Keratinocyte (primary cell): Measurements from ENCODE around the gene NCOA4. TPM values are rescaled to one million over a fixed set of nuclear protein-coding genes. Genes with fewer than 3 reads are reported as not detected.
"Not testable (repeated sequence)": the region's sequence is repeated elsewhere in the genome, so short reads cannot be mapped to it uniquely, and the experiment has no call there.

Source experiments
- DNase-seq: peaks from one replicate; pipeline ENCODE4 v3.0.0-alpha.2; 2011; ENCODE audit warnings: low read depth, missing footprints, low spot score
- FAIRE-seq: peaks from 2 replicates; lab custom pipeline; 2011; peaks lifted over from hg19 to GRCh38; lab: Jason Lieb, UNC
- H2AFZ ChIP-seq: 2 replicates; pipeline ENCODE4 v1.6.0; 2012; ENCODE audit warnings: low read length, control low read depth, inconsistent platforms; ENCODE audit not compliant: control insufficient read depth
- H3K27ac ChIP-seq: 2 replicates; pipeline ENCODE4 v1.5.1; 2011; ENCODE audit warnings: low read length; ENCODE audit not compliant: control insufficient read depth, insufficient read depth
- H3K27me3 ChIP-seq: 3 replicates; pipeline ENCODE4 v1.6.0; 2011; ENCODE audit warnings: low read length; ENCODE audit not compliant: control insufficient read depth, insufficient read depth; ENCODE audit errors: extremely low read depth
- H3K36me3 ChIP-seq, 2 experiments: 2 replicates in 1 of 2; 3 replicates in 1 of 2; pipeline ENCODE4 v1.5.1; 2011; ENCODE audit warnings: low read length in 2 of 2, mild to moderate bottlenecking in 1 of 2; ENCODE audit not compliant: control insufficient read depth in 2 of 2, insufficient read depth in 2 of 2; ENCODE audit errors: extremely low read depth in 1 of 2
- H3K4me1 ChIP-seq: 3 replicates; pipeline ENCODE4 v1.5.1; 2011; ENCODE audit warnings: low read length; ENCODE audit not compliant: control insufficient read depth, insufficient read depth; ENCODE audit errors: extremely low read depth
- H3K4me2 ChIP-seq: 3 replicates; pipeline ENCODE4 v1.6.0; 2011; ENCODE audit warnings: low read depth, low read length; ENCODE audit not compliant: control insufficient read depth, insufficient read depth; ENCODE audit errors: extremely low read depth
- H3K4me3 ChIP-seq, 3 experiments: fragments of 200-600 bp in 1 of 3; sonication (generic) in 1 of 3; 2 replicates in 2 of 3; 3 replicates in 1 of 3; pipeline ENCODE4 v1.5.1; 2011 to 2016; ENCODE audit warnings: low read length in 3 of 3, mild to moderate bottlenecking in 3 of 3, control low read depth in 2 of 3, inconsistent platforms in 1 of 3, low read depth in 1 of 3, mixed read lengths in 1 of 3, mixed run types in 1 of 3, moderate library complexity in 1 of 3; ENCODE audit not compliant: control insufficient read depth in 2 of 3, insufficient read depth in 2 of 3; ENCODE audit errors: extremely low read depth in 1 of 3
- H3K79me2 ChIP-seq: 2 replicates; pipeline ENCODE4 v1.6.0; 2012; ENCODE audit warnings: low read length; ENCODE audit not compliant: control insufficient read depth, insufficient read depth
- H3K9ac ChIP-seq: 3 replicates; pipeline ENCODE4 v1.6.0; 2011; ENCODE audit warnings: low read length; ENCODE audit not compliant: control insufficient read depth, insufficient read depth; ENCODE audit errors: extremely low read depth
- H3K9me1 ChIP-seq: 3 replicates; pipeline ENCODE4 v1.6.0; 2011; ENCODE audit warnings: low read length; ENCODE audit not compliant: control insufficient read depth, insufficient read depth; ENCODE audit errors: extremely low read depth
- H3K9me3 ChIP-seq: 2 replicates; pipeline ENCODE4 v1.5.1; 2012; ENCODE audit warnings: low read depth, low read length; ENCODE audit not compliant: control insufficient read depth
- H4K20me1 ChIP-seq: 3 replicates; pipeline ENCODE4 v1.6.0; 2011; ENCODE audit warnings: low read length; ENCODE audit not compliant: control insufficient read depth, insufficient read depth; ENCODE audit errors: extremely low read depth
- CTCF ChIP-seq, 3 experiments: IDR thresholded peaks in 1 of 3; conservative IDR thresholded peaks in 1 of 3; optimal IDR thresholded peaks in 1 of 3; 2 replicates in 2 of 3; 3 replicates in 1 of 3; pipeline versions ENCODE3 to v1.5.1; 2011; ENCODE audit warnings: low read length in 3 of 3, mild to moderate bottlenecking in 3 of 3, moderate library complexity in 2 of 3, control low read depth in 1 of 3, inconsistent platforms in 1 of 3; ENCODE audit not compliant: insufficient read depth in 2 of 3; ENCODE audit errors: extremely low read depth in 1 of 3
- EZH2 ChIP-seq: IDR thresholded peaks from one replicate; pipeline ENCODE4 v1.6.1; 2012; ENCODE audit warnings: inconsistent platforms, mild to moderate bottlenecking, low read length, moderate library complexity
- dilution Hi-C: fragments of 300-500 bp; cut with MboI; formaldehyde crosslinking; loops from one replicate; pipeline ENCODE4 v1.7.0; 2020; ENCODE audit warnings: low sequenced_read_pairs; ENCODE audit not compliant: extremely low pct_ligation_motif_present
- polyA plus RNA-seq, 5 experiments: library from polyadenylated mRNA; depleted of rRNA in 3 of 5; stranded (reverse) in 3 of 5; stranded (forward) in 1 of 5; unstranded in 1 of 5; fragments of >200 nt; gene quantifications; 1 replicate in 1 of 5; 2 replicates in 3 of 5; 3 replicates in 1 of 5; pipeline versions ENCODE4 v1.2.1 to v1.2.3, GENCODE V29; 2011 to 2012; ENCODE audit warnings: missing spikeins in 2 of 5, low read depth in 1 of 5, low replicate concordance in 1 of 5

Gene NCOA4
- polyA plus RNA-seq, 1 donor (not counting 4 experiments of a cell fraction or from before 2014, with no cell fraction given): 179 TPM

DNA sequence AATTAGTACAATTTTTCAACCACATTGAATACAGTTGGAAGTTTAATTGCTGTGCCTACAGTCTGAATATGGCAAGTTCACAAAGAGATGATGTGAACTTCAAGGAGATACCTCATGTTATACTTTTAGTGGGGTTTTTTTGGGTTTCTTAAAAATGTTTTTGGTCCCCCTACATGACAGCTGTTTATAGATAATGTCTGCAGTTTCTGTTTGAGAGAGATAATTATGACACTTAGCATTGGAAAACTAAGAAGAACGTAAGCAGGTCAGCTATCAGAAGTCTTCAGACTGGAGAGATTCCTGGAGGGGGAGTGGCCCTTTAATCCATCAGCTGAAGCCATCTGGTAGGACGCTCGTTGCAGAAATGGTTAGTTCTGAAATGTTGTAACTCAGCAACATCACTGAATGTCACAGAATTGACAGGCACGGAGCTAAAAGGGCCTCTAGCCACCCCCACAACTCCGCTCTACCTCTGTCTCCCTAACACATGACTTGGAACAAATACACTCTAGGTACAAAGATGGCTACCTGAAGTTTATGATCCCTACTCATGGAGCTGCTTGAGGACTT lies 29.2 kb downstream of the NCOA4 start:
- Histone ChIP-seq H3K4me2 (no peak overlapping the region), H3K4me1 (peaks cover 4% of the 10 kb centered on the region), H3K9me3 (no peaks in the 10 kb centered on the region), H3K27me3 (no peaks in the 10 kb centered on the region), H2AFZ (no peak overlapping the region), H3K27ac (no peak overlapping the region), H4K20me1 (peaks cover 3% of the 10 kb centered on the region), H3K4me3 (no peak overlapping the region), H3K9me1 (no peaks in the 10 kb centered on the region), H3K9ac (no peak overlapping the region), H3K36me3 (peaks cover 16% of the 10 kb centered on the region in 2 experiments), H3K79me2 (peaks cover 4% of the 10 kb centered on the region)
- TF ChIP-seq EZH2 (no peak), CTCF (optimal IDR thresholded peaks at IDR 0.05 in 1 of 3, IDR thresholded peaks at IDR 0.05 in 1 of 3, conservative IDR thresholded peaks at IDR 0.05 in 1 of 3; ENCODE audit: extremely low read depth in 1 of 3, insufficient read depth in 2 of 3, low read length in 3 of 3) (no peak)
- DNase-seq (no peak), FAIRE-seq (no peak)
- dilution Hi-C loops: no loop called here

DNA sequence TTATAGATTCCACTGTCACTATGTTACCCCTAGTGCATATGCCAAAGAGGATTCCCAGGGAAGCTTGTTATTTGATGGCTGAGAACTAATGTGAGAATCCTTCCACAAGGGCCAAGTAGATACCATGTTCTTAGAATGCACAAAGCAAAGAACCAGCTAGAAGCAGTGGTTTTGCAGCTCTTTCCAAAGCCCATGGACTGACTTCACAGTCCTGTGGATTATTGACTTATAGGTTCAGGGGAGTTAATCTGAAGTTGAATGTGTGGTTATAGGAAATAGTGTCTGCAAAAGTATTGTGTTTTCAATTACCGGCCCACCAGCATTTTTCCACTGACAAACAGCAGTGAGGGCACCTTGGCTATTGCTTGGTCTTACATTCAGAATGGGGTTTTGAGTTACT lies 29.9 kb downstream of the NCOA4 start:
- Histone ChIP-seq H3K4me3 (no peak overlapping the region), H3K4me1 (no peaks in the 10 kb centered on the region), H3K27ac (no peak overlapping the region), H3K9me1 (no peaks in the 10 kb centered on the region), H3K9ac (no peak overlapping the region), H3K4me2 (no peak overlapping the region), H3K27me3 (no peaks in the 10 kb centered on the region), H3K79me2 (peaks cover 4% of the 10 kb centered on the region), H4K20me1 (peaks cover 3% of the 10 kb centered on the region), H3K36me3 (peaks cover 14 to 16% of the 10 kb centered on the region in 2 experiments), H2AFZ (no peak overlapping the region), H3K9me3 (no peaks in the 10 kb centered on the region)
- DNase-seq: no peak
- no peak for FAIRE-seq
- dilution Hi-C loops: no loop called here
- TF ChIP-seq EZH2 (no peak), CTCF (optimal IDR thresholded peaks at IDR 0.05 in 1 of 3, IDR thresholded peaks at IDR 0.05 in 1 of 3, conservative IDR thresholded peaks at IDR 0.05 in 1 of 3; ENCODE audit: extremely low read depth in 1 of 3, insufficient read depth in 2 of 3, low read length in 3 of 3) (no peak)

DNA sequence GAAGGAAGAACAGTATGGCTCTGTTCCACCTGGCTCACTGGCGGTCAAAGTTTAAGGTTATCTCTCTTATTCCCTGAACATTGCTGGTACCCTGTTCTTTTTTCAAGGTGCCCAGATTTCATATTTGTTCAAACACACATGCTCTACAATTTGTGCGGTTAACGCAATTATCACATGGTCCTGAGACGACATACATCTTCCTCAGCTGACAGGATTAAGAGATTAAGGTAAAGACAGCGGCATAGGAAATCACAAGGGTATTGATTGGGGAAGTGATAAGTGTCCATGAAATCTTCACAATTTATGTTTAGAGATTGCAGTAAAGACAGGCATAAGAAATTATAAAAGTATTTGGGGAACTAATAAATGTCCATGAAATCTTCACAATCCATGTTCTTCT lies 30.5 kb downstream of the NCOA4 start:
- H3K9me1 ChIP-seq, H3K4me2 ChIP-seq, H2AFZ ChIP-seq, H3K9me3 ChIP-seq, H3K27ac ChIP-seq, H3K79me2 ChIP-seq, DNase-seq, H4K20me1 ChIP-seq, H3K4me1 ChIP-seq, FAIRE-seq, H3K4me3 ChIP-seq, H3K9ac ChIP-seq, H3K27me3 ChIP-seq, dilution Hi-C loops: not testable (repeated sequence)
- H3K36me3 ChIP-seq: peaks cover 12 to 16% of the 10 kb centered on the region in 2 experiments
